Lower leg skin (tissue), 3 donors: ENCODE measurements around the gene HERC5.

Source experiments
- CTCF ChIP-seq, 3 donors: fragments of 450-650 bp; IDR thresholded peaks; one replicate each; pipeline ENCODE4 v1.5.1; 2016; ENCODE audit warnings: antibody characterized with exemption in 3 of 3, mild to moderate bottlenecking in 3 of 3, moderate library complexity in 2 of 3
- POLR2A ChIP-seq, 2 donors: fragments of 450-650 bp; IDR thresholded peaks; one replicate each; pipeline ENCODE4 v1.6.1; 2016 to 2017; ENCODE audit warnings: antibody characterized with exemption in 2 of 2, mild to moderate bottlenecking in 1 of 2, moderate library complexity in 1 of 2

- no peak for TF ChIP-seq CTCF (IDR thresholded peaks at IDR 0.05)
- no peak for TF ChIP-seq POLR2A (IDR thresholded peaks at IDR 0.05)
Observed at GRCh38 chr4:88535090-88535755, 78.3 kb downstream of the HERC5 start.
